NCI-H748 (cell line): ENCODE results near the gene MCFD2.
"Not testable (repeated sequence)": the region's sequence is repeated elsewhere in the genome, so short reads cannot be mapped to it uniquely, and the experiment has no call there.

Source experiments
- DNase-seq: peaks from one replicate; lab custom pipeline; 2025; ENCODE audit not compliant: unreplicated experiment; lab: John Stamatoyannopoulos, UW

MCFD2 gene

GRCh38 chr2:46875962-46876689 lies 39.5 kb downstream of the MCFD2 start:
- DNase-seq = not testable (repeated sequence)

DNA sequence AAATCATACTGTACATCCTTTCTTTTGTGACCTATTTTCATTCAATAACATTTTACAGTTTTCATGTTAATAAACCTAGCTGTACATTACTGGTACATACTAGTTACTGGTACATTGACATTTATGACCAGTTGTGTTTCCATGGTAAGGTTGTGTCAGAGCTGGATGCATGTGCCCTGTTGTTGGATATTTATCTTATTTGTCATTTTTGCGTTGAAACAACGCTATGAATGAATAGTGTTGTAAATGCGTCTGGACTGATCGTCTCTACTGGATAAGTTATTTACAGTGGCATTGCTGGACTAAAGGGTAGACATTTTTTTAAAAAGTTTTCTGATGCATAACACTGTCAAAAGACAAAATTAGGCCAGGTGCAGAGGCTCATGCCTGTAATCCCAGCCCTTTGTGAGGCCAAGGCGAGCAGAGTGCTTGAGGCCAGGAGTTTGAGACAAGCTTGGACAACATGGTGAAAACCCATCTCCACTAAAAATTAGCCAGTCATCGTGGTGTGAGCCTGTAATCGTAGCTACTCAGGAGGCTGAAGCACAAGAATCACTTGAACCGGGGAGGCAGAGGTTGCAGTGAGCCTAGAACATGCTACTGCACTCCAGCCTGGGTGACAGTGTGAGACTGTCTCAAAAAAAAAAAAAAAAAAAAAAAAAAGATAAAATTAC lies 40.2 kb downstream of the MCFD2 start:
- DNase-seq = no peak

DNA sequence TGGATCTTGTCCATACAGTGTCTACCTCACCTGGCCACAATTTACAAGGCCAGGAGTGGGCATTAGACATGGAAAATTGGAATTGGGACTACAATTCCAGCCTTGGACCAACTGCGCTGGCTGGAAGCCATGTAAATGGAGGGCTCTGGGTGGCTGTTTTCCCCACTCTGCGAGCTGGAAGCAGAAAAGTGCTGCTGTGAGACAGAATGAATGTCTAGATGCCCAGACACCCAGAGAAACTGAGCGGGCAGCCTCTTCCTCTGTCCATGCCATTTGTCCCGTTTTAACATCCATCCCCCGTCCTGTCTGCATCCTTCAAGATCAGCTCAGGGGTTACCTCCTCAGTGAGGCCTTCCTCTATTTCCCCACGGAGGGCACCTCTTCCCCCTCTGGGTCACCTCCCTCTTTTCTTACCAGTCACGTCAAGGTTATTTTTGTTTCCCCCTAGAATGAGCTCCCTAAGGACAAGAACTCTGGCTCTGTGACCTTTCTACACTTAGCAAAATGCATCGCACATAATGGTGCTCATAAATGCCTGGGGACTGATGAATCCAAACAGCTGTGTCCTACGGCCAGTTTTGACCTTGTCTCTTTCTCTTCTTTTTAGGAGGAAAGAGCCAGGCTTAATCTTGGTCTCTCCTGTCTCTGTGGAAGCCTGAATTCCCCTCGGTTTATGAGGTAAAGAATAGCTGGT lies 41.2 kb downstream of the MCFD2 start:
- DNase-seq = no peak

DNA sequence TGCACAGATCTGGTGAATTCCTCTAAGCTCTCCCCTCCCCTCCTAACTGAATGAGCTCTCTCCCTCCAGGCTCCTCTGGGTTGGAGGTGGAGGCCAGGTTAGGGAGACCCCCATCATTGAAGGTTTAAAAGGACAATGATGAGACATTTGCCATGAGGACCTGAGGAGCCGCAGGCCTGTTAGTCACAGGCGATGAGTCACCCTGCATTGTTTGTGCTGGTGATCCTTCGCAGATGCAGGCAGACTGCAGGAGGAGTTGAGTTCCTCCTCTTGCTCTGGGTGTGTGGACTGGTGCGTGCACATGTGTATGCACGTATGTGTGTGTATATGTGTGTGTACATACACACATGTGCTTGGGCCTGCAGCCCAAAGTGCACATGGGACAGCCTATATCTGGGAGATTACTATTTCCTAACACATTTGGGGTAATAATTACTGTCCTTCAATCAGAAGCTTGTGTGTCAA lies 42.0 kb downstream of the MCFD2 start:
- no peak for DNase-seq

DNA sequence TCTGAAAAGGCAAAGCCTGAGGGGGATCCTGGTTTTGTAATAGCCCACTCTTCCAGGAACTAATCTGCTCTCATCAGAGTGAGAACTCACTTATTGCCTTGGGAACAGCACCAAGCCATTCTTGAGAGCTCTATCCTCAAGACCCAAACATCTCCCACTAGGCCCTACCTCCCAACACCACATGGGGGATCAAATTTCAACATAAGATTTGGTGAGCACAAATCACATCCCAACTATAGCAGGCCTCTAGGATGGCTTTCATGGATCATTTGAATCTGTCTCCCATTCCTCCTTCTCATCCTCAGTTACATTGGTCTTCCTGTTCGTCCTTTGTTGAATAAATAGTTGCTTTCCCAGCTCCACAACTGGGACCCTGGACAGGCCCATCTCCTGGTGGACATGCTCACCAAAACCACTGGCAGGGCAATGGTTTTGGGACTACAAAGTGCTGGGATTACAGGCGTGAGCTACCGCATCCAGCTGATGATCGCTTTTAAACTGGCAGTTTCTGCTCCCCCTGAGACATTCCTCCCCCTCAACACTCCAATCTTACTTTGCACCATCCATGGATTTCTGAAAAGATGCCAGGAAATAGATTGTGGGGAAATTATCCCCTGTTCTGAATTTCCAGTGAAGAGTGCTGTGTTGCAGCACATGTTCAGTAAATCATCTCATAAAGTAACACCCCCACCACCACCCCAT lies 42.6 kb downstream of the MCFD2 start:
- DNase-seq = no peak

DNA sequence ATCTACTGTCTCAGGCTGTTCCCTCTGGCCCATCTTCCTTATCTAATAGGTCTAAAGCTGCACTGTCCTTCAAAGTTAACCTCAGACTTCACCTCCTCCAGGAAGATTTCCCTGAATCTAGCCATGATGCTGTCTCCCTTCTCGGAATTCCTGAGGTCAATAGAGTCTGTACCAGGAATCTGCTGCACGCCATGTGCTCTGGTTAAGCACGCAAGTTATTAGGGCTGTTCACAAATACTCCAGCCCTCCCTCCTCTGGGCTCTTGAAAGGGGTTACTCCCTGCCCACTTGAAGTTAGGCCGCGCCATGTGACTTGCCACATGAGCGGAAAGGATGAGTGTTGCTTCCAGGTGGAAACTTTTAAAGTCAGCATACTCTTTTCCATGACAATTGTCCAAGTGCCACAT lies 43.6 kb downstream of the MCFD2 start:
- DNase-seq = no peak

GRCh38 chr2:46870051-46870839 lies 45.4 kb downstream of the MCFD2 start:
- DNase-seq = no peak

DNA sequence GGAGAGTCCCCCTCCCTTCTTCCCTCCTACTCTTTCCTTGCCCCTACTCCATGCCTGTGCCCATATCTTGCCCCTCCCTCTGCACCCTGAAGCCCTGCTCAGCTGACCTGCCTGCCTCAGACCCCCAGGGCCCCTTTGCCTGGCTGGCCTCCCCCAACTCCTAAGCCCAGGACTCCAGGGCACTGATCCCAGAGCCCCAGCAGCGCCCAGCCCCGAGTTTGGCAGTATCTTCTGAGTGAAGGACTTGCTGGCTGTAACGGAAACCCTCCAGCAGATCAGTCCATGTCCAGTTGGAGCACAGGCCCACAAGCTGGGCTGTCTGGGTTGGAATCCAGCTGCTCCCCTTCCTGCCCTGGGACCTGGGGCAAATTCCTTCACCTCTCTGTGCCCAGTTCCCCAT lies 46.0 kb downstream of the MCFD2 start:
- DNase-seq = no peak

- no peak for DNase-seq
These were observed 48.8 kb downstream of the MCFD2 start for GRCh38 chr2:46866770-46867246.

DNA sequence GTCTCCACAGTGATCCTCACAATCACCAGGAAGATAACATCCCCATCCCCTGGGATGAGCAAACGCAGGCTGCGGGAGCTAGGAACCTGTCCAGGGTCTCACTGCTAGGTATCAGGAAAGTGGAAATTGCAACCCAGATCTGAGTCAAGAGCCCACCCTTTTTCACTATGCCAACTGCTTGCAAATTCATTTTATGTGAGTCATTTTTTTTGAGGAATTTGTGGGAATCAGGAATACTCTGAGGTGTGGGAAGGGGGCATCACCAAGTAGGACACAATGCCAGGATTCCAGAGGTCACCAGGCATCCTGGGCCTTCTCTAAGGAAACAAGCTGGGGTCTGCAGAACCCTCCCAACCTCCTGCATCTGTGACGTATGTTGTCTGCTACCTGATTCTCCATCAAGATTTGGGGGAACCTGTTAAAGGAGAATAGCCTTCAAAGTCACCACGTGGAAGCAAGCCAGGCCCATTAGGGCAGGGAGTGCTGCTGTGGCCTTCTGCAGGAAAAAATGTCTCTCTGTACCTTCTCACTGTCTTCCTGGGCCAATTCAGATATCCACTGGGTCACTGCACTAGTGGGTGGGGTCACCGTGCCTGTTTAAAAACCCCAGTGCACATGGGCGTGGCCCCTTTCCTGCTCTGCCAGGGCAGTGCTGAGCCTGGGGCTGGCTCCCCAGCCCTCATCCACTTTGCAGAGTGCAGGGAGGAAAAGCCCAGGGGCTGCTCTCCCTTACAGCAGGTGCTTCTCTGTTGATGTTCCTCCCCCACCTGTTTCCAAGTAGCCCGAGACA lies 50.2 kb downstream of the MCFD2 start:
- DNase-seq = no peak

DNA sequence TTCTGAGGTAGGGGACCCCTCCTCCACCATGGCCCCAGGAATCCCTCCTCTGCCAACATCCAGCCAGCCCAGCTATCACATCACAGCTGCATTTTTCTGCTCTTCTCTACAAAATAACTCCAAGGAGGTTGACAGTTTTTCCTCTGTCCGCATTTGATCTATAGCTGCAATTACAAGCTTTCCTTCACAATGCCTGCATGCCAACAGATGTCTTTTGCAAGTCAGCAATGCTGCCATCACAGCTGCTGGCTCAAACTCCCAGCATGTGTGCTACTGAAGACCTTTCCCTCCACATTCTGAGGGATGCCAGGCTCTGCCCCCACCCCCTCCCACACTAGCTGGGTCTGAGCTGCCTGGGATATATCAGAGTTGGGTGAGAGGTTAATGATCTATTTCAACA lies 51.7 kb downstream of the MCFD2 start:
- DNase-seq = no peak

GRCh38 chr2:46862514-46862913 lies 53.1 kb downstream of the MCFD2 start:
- DNase-seq = no peak

DNA sequence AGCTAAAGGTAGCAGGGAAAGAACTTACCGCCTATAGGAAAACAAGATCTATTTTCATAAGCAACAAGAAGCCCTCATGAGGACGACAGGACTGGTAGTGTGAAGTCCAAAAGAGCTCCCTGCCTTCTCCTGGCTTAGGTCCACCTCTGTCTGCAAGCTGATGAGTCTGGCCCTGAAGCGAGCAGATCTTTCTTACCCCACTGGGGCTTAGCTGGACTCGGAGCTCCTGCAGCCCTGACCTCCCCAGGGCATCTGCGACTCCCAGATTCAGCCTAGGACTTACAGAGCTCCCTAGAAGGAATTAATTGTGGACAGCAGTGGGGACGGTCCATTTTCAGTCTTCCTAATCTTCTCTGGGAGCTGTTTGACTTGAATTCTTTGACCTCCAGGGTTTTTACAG lies 53.7 kb downstream of the MCFD2 start:
- no peak for DNase-seq

DNA sequence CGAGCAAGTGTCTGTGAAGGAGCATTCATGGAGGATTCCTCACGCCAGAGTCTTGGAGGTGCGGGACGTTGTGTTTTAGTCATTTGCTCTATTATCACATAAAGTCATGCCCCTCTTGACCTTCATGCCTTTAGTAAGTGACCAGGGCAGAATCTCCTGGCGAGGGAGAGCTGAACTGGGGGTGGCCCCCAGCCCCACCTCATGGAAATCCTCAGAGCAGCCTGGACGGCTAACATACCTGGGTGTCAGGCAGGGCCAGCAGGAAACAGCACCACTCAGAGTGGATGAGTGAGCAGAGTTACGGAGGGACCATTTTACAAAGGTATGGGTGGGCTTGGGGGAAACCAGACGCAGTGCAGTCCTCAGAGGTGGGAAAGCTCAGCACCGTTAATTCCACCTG lies 56.1 kb downstream of the MCFD2 start:
- no peak for DNase-seq

DNA sequence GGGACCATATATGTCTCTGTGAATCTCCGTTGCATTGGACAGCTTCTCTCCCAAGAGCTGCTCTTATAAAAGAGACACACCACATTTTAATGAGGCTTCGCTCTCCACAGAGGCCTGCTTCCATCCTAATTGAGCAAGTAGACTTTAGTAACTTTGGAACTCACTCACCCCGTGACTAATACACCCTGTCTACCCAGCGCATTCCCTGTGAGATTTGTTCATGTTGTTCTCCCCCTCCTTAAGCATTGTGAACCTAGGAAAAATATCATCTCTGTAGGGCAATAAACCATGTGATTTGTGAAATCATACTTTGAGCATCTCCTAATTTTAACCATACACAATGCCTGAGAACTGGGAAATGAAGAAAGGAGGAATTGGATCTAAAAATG lies 56.9 kb downstream of the MCFD2 start:
- DNase-seq = no peak

DNA sequence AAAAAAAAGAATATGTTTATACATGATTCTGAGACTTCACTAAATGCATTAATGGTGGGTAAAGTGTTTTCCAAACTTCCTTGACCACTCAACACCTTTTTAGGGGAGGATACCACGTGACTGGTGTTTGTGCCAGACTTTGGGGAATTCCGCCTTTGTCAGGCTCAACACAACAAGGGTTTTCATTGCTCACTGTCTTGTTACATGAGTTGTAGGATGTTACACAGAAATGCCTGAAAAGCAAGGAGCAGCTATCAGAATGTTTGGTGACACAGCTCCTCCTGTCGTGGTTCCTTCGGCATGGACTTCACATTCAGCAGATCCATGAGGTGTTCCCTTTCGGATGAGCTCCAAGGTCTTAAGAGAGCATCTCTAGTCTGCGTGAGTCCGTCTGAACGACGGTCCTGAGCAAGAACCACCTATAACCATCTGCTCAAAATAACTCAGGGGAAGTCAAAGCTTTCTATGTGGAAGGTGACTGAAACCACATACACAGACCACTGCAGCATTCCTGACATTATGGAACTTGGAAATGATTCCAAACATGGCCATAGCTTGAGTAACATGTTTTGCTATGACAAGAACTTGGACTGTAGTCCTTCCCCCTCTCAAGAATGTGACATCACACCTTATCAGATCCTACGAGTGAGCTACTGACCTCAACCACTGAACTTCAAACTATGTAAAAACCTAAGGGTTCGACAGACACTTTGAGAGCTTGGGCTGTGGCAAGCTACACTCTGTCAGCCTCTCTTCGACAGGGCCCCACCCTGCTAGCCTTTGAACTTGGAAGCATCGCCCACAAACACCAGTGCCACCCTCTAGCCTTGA lies 57.5 kb downstream of the MCFD2 start:
- DNase-seq = no peak

DNA sequence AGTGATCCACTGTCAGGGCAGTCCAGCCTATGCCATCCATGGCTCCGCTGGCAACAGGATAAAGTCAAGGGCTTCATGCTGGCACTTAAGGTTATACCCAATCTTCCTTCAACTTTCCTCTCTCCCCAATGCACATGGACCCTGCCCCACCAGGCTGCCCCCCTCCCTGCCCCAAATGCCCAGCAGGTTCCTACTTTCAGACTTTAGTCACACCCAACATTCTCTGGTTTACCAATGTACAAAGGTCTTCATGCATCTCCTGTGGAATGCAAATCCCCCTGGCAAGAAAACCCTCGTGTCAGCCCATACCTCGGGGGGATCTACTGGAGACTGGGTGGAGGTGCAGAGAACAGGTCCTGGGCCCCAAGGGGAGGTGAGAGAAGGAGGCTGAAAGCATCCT lies 59.3 kb downstream of the MCFD2 start:
- DNase-seq = no peak

DNA sequence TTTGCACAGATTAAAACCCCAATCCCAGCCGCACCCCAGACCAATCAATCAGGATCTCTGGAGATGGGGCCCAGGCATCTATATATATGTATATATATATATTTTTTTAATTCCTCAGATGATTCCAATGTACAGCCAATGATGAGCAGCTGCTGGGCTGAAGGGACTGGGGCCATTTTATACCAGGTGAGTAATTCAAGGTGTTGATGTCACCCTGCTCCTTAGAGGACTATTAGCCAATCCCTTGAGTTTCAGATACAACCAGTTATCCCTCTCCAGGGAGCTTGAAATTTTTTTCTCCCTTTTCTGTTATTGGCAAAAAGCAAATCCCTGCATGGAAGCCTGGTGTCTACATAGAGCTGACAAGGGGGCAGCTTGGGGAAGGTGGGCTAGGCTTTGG lies 59.8 kb downstream of the MCFD2 start:
- DNase-seq = no peak

GRCh38 chr2:46854260-46854659 lies 61.3 kb downstream of the MCFD2 start:
- no peak for DNase-seq
